OCI-LY1 (cell line): Measurements from ENCODE around the gene DMRTB1.

ENCODE experiments used
- EZH2 ChIP-seq: fragments of 200-600 bp; sonication (generic), shearing (Covaris generic); IDR thresholded peaks from 2 replicates; pipeline ENCODE4 v1.8.0; 2017; ENCODE audit warnings: borderline replicate concordance, mixed run types, mild to moderate bottlenecking, antibody characterized with exemption, low read length, moderate library complexity, mixed read lengths
- TF ChIP-seq, protein P1 (sequence below): fragments of 200-600 bp; sonication (generic), shearing (Covaris generic); IDR thresholded peaks from 2 replicates; pipeline ENCODE4 v1.5.1; 2017; ENCODE audit warnings: mild to moderate bottlenecking, antibody characterized with exemption, low read length, moderate library complexity, mixed read lengths

DNA sequence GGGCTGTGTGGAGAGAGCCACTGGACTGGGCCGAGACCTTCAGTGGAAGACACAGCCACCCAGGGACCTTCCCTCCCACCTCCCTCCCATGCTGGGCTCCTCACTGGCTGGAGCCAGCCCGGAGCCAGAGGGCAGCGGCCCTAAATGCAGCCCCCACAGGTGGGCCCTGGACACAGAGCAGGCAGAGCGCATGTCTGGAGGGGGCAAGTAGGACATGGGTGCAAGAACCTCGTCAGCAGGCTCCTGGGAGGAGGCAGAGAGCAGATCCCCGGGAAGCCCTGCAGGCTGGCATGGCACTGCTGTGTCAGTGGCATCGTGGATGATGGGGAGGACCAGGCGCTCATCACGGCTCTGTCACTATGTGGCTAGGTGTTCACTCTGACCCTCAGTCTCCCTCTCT is 45.7 kb downstream of the DMRTB1 start:
- TF ChIP-seq, protein P1, sequence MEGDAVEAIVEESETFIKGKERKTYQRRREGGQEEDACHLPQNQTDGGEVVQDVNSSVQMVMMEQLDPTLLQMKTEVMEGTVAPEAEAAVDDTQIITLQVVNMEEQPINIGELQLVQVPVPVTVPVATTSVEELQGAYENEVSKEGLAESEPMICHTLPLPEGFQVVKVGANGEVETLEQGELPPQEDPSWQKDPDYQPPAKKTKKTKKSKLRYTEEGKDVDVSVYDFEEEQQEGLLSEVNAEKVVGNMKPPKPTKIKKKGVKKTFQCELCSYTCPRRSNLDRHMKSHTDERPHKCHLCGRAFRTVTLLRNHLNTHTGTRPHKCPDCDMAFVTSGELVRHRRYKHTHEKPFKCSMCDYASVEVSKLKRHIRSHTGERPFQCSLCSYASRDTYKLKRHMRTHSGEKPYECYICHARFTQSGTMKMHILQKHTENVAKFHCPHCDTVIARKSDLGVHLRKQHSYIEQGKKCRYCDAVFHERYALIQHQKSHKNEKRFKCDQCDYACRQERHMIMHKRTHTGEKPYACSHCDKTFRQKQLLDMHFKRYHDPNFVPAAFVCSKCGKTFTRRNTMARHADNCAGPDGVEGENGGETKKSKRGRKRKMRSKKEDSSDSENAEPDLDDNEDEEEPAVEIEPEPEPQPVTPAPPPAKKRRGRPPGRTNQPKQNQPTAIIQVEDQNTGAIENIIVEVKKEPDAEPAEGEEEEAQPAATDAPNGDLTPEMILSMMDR = no peak
- TF ChIP-seq EZH2 = no peak
